BLaER1 treated with 17β-estradiol and CSF1 and Interleukin-3, amounts not matched to agents 10 nM and 100 nM (cell line): ENCODE data around the gene FARP1.

Experiments used
- H3K27ac ChIP-seq, 11 experiments: shearing (Covaris generic); formaldehyde crosslinking; 2 replicates each; pipeline ENCODE4 v1.8.1; 2022
- H3K27me3 ChIP-seq, 11 experiments: shearing (Covaris generic); formaldehyde crosslinking; 2 replicates each; pipeline ENCODE4 v1.8.1; 2022
- H3K36me3 ChIP-seq, 11 experiments: shearing (Covaris generic); formaldehyde crosslinking; 2 replicates each; pipeline ENCODE4 v1.8.1; 2022
- H3K4me1 ChIP-seq, 10 experiments: shearing (Covaris generic); formaldehyde crosslinking; 2 replicates each; pipeline ENCODE4 v1.8.1; 2022
- H3K4me2 ChIP-seq, 11 experiments: shearing (Covaris generic); formaldehyde crosslinking; 2 replicates each; pipeline ENCODE4 v1.8.1; 2022
- H3K4me3 ChIP-seq, 10 experiments: shearing (Covaris generic); formaldehyde crosslinking; 2 replicates each; pipeline ENCODE4 v1.8.1; 2022
- H3K9ac ChIP-seq, 11 experiments: shearing (Covaris generic); formaldehyde crosslinking; 2 replicates each; pipeline ENCODE4 v1.8.1; 2022
- H3K9me3 ChIP-seq, 11 experiments: shearing (Covaris generic); formaldehyde crosslinking; replicated peaks in 1 of 11; 2 replicates each; pipeline ENCODE4 v1.8.1; 2022
- H4K20me1 ChIP-seq, 11 experiments: shearing (Covaris generic); formaldehyde crosslinking; 2 replicates each; pipeline ENCODE4 v1.8.1; 2022
- Cebpa-rat ChIP-seq, 11 experiments: shearing (Covaris generic); IDR thresholded peaks; 2 replicates each; pipeline ENCODE4 v1.8.1; 2022

Gene FARP1

GRCh38 chr13:98348466-98349200, 205.7 kb downstream of the FARP1 start:
- H3K27ac ChIP-seq: no peak overlapping the region
- peaks cover 0 to 10% (median 0%) of the 10 kb centered on the region in 10 experiments; a peak in 2 of 20 replicates for H3K4me1 ChIP-seq
- H3K36me3 ChIP-seq: peaks cover 0 to 51% (median 2%) of the 10 kb centered on the region in 11 experiments; a peak in 6 of 22 replicates
- no peak overlapping the region for H3K4me3 ChIP-seq
- H3K27me3 ChIP-seq: no peaks in the 10 kb centered on the region
- H3K9ac ChIP-seq: no peak overlapping the region
- H3K9me3 ChIP-seq: peaks cover 0 to 5% (median 0%) of the 10 kb centered on the region in 11 experiments; a peak in 2 of 22 replicates
- H4K20me1 ChIP-seq: peaks cover 0 to 13% (median 0%) of the 10 kb centered on the region in 11 experiments; a peak in 2 of 22 replicates
- H3K4me2 ChIP-seq: no peak overlapping the region
- TF ChIP-seq Cebpa-rat (IDR thresholded peaks at IDR 0.05): no peak

- peaks cover 0 to 39% (median 0%) of the 10 kb centered on the region in 11 experiments; a peak in 6 of 22 replicates for H3K36me3 ChIP-seq
- H3K27me3 ChIP-seq: no peaks in the 10 kb centered on the region
- H3K4me3 ChIP-seq: no peak overlapping the region
- H3K9ac ChIP-seq: no peak overlapping the region
- no peak overlapping the region for H3K27ac ChIP-seq
- peaks cover 0 to 10% (median 0%) of the 10 kb centered on the region in 10 experiments; a peak in 2 of 20 replicates for H3K4me1 ChIP-seq
- H4K20me1 ChIP-seq: peaks cover 0 to 6% (median 0%) of the 10 kb centered on the region in 11 experiments; a peak in 1 of 22 replicates
- TF ChIP-seq Cebpa-rat (IDR thresholded peaks at IDR 0.05): no peak
- peaks cover 0 to 5% (median 0%) of the 10 kb centered on the region in 11 experiments; a peak in 2 of 22 replicates for H3K9me3 ChIP-seq
- H3K4me2 ChIP-seq: no peak overlapping the region
Measured at GRCh38 chr13:98349731-98350305, 206.9 kb downstream of the FARP1 start.

- Histone ChIP-seq H3K4me1 (peaks cover 0 to 10% (median 0%) of the 10 kb centered on the region in 10 experiments; a peak in 2 of 20 replicates), H3K9ac (no peak overlapping the region), H3K4me2 (no peak overlapping the region), H3K9me3 (peaks cover 0 to 5% (median 0%) of the 10 kb centered on the region in 11 experiments; a peak in 2 of 22 replicates), H3K27me3 (no peaks in the 10 kb centered on the region), H4K20me1 (0 out of 22 replicates have a peak, but pooled peaks cover 0 to 6% (median 0%) of the 10 kb centered on the region in 11 experiments), H3K4me3 (no peak overlapping the region), H3K27ac (no peak overlapping the region), H3K36me3 (peaks cover 0 to 30% (median 0%) of the 10 kb centered on the region in 11 experiments; a peak in 6 of 22 replicates)
- no peak for TF ChIP-seq Cebpa-rat (IDR thresholded peaks at IDR 0.05)
Measured at GRCh38 chr13:98350746-98351330, 207.9 kb downstream of the FARP1 start.

- Histone ChIP-seq H3K4me1 (peaks cover 0 to 10% (median 0%) of the 10 kb centered on the region in 10 experiments; a peak in 2 of 20 replicates), H3K36me3 (peaks cover 0 to 28% (median 0%) of the 10 kb centered on the region in 11 experiments; a peak in 6 of 22 replicates), H4K20me1 (0 out of 22 replicates have a peak, but pooled peaks cover 0 to 6% (median 0%) of the 10 kb centered on the region in 11 experiments), H3K4me2 (no peak overlapping the region), H3K9ac (no peak overlapping the region), H3K27ac (no peak overlapping the region), H3K4me3 (no peak overlapping the region), H3K9me3 (peaks cover 0 to 6% (median 3%) of the 10 kb centered on the region in 11 experiments; a peak in 15 of 22 replicates), H3K27me3 (no peaks in the 10 kb centered on the region)
- no peak for TF ChIP-seq Cebpa-rat (IDR thresholded peaks at IDR 0.05)
Measured at GRCh38 chr13:98351636-98352035, 208.7 kb downstream of the FARP1 start.

GRCh38 chr13:98352226-98352625, 209.3 kb downstream of the FARP1 start:
- no peaks in the 10 kb centered on the region for H3K27me3 ChIP-seq
- peaks cover 0 to 10% (median 0%) of the 10 kb centered on the region in 10 experiments; a peak in 2 of 20 replicates for H3K4me1 ChIP-seq
- H3K36me3 ChIP-seq: peaks cover 0 to 27% (median 2%) of the 10 kb centered on the region in 11 experiments; a peak in 5 of 22 replicates
- no peak overlapping the region for H3K27ac ChIP-seq
- 0 out of 22 replicates have a peak, but pooled peaks cover 0 to 6% (median 0%) of the 10 kb centered on the region in 11 experiments for H4K20me1 ChIP-seq
- H3K9me3 ChIP-seq: peaks cover 5 to 12% (median 9%) of the 10 kb centered on the region in 11 experiments; a peak in 19 of 22 replicates
- H3K4me3 ChIP-seq: no peak overlapping the region
- peak overlapping the region in 1 of 11 experiments; percentile 7; a peak in 1 of 22 replicates for H3K4me2 ChIP-seq
- TF ChIP-seq Cebpa-rat (IDR thresholded peaks at IDR 0.05): no peak
- H3K9ac ChIP-seq: no peak overlapping the region

GRCh38 chr13:98353750-98354149, 210.9 kb downstream of the FARP1 start:
- Histone ChIP-seq H3K4me1 (peaks cover 0 to 10% (median 0%) of the 10 kb centered on the region in 10 experiments; a peak in 2 of 20 replicates), H3K9me3 (peaks cover 14 to 22% (median 18%) of the 10 kb centered on the region in 11 experiments; a peak in 21 of 22 replicates), H3K4me2 (no peak overlapping the region), H3K27me3 (no peaks in the 10 kb centered on the region), H3K27ac (no peak overlapping the region), H3K9ac (no peak overlapping the region), H3K4me3 (no peak overlapping the region), H4K20me1 (no peaks in the 10 kb centered on the region), H3K36me3 (peaks cover 0 to 23% (median 4%) of the 10 kb centered on the region in 11 experiments; a peak in 7 of 22 replicates)
- no peak for TF ChIP-seq Cebpa-rat (IDR thresholded peaks at IDR 0.05)

GRCh38 chr13:98358937-98359336, 216.0 kb downstream of the FARP1 start:
- no peaks in the 10 kb centered on the region for H3K27me3 ChIP-seq
- peaks cover 0 to 26% (median 4%) of the 10 kb centered on the region in 11 experiments; a peak in 5 of 22 replicates for H3K36me3 ChIP-seq
- no peak overlapping the region for H3K9ac ChIP-seq
- H4K20me1 ChIP-seq: peaks cover 0 to 10% (median 0%) of the 10 kb centered on the region in 11 experiments; a peak in 2 of 22 replicates
- TF ChIP-seq Cebpa-rat (IDR thresholded peaks at IDR 0.05): no peak
- H3K9me3 ChIP-seq: peaks cover 14 to 22% (median 18%) of the 10 kb centered on the region in 11 experiments; a peak in 20 of 22 replicates
- H3K4me3 ChIP-seq: no peak overlapping the region
- H3K4me1 ChIP-seq: no peaks in the 10 kb centered on the region
- no peak overlapping the region for H3K27ac ChIP-seq
- H3K4me2 ChIP-seq: no peak overlapping the region

- TF ChIP-seq Cebpa-rat (IDR thresholded peaks at IDR 0.05): no peak
- Histone ChIP-seq H3K4me2 (no peak overlapping the region), H3K36me3 (peaks cover 0 to 26% (median 4%) of the 10 kb centered on the region in 11 experiments; a peak in 5 of 22 replicates)
Measured at GRCh38 chr13:98360545-98360944, 217.7 kb downstream of the FARP1 start.

More at GRCh38 chr13:98360545-98360944, 217.7 kb downstream of the FARP1 start:
- peaks cover 0 to 10% (median 0%) of the 10 kb centered on the region in 11 experiments; a peak in 2 of 22 replicates for H4K20me1 ChIP-seq
- no peak overlapping the region for H3K4me3 ChIP-seq
- no peaks in the 10 kb centered on the region for H3K27me3 ChIP-seq
- peaks cover 14 to 22% (median 18%) of the 10 kb centered on the region in 11 experiments; a peak in 20 of 22 replicates for H3K9me3 ChIP-seq
- no peak overlapping the region for H3K9ac ChIP-seq
- H3K27ac ChIP-seq: no peak overlapping the region
- peaks cover 0 to 6% (median 0%) of the 10 kb centered on the region in 10 experiments; a peak in 2 of 20 replicates for H3K4me1 ChIP-seq
